Spinal cord (tissue), 10 donors: Measurements from ENCODE around the gene BRI3. TPM values are rescaled to one million over a fixed set of nuclear protein-coding genes. Genes with fewer than 3 reads are reported as not detected.

Experiments used
- DNase-seq, 6 donors: peaks; one replicate each; pipeline versions ENCODE4 v3.0.0 to v3.0.0-alpha.2; 2013 to 2015; ENCODE audit warnings: low spot score in 6 of 6, low read depth in 4 of 6
- H3K27ac ChIP-seq: one replicate; pipeline ENCODE4 v1.5.1; 2013; ENCODE audit warnings: low read depth, low read length, control low read depth
- H3K27me3 ChIP-seq: one replicate; pipeline ENCODE4 v1.6.1; 2013; ENCODE audit warnings: low read length; ENCODE audit not compliant: control insufficient read depth, insufficient read depth
- H3K36me3 ChIP-seq: one replicate; pipeline ENCODE4 v1.6.1; 2013; ENCODE audit warnings: low read length; ENCODE audit not compliant: control insufficient read depth, insufficient read depth
- H3K4me1 ChIP-seq: one replicate; pipeline ENCODE4 v1.6.1; 2013; ENCODE audit warnings: low read length; ENCODE audit not compliant: control insufficient read depth, insufficient read depth
- H3K4me3 ChIP-seq: one replicate; pipeline ENCODE4 v1.5.1; 2013; ENCODE audit warnings: low read depth, low read length, control low read depth
- H3K9me3 ChIP-seq: one replicate; pipeline ENCODE4 v1.6.1; 2013; ENCODE audit warnings: low read length; ENCODE audit not compliant: control insufficient read depth, insufficient read depth
- WGBS: methylation state at CpG from one replicate; pipeline ENCODE4 v1.1.5; 2013; ENCODE audit warnings: missing lambda C conversion rate; ENCODE audit not compliant: insufficient coverage; 5-methylcytosine and 5-hydroxymethylcytosine counted together
- polyA plus RNA-seq, 2 donors: library from polyadenylated mRNA; unstranded; fragments of 120-200 nt; gene quantifications; one replicate each; pipeline ENCODE4 v1.2.1, GENCODE V29; 2013; ENCODE audit not compliant: insufficient read length in 2 of 2
- total RNA-seq, 2 donors: library from RNA; depleted of rRNA in 1 of 2; stranded (reverse); fragments of 120-200 nt in 1 of 2; fragments of >200 nt in 1 of 2; gene quantifications; one replicate each; pipeline versions ENCODE4 v1.2.3 to v1.2.4, GENCODE V29; 2013 to 2014
- donor health status: healthy.

The BRI3 gene
- total and polyA plus RNA-seq, 4 donors = 20.1 to 86.2 (median 76.4) TPM

GRCh38 chr7:98285157-98286092, 3.9 kb downstream of the BRI3 start:
- no peak for DNase-seq
- Histone ChIP-seq H3K27me3 (no peaks in the 10 kb centered on the region), H3K9me3 (no peaks in the 10 kb centered on the region), H3K27ac (no peak overlapping the region), H3K4me3 (no peak overlapping the region), H3K36me3 (peaks cover 67% of the 10 kb centered on the region), H3K4me1 (peaks cover 71% of the 10 kb centered on the region)
- 92% methylated on average over 18 of the region's 21 CpGs for WGBS

- no peak overlapping the region for H3K27ac ChIP-seq
- H3K9me3 ChIP-seq = no peaks in the 10 kb centered on the region
- no peaks in the 10 kb centered on the region for H3K27me3 ChIP-seq
- no peak overlapping the region for H3K4me3 ChIP-seq
- WGBS = 87% methylated on average over 6 of the region's 14 CpGs
- DNase-seq = no peak
- peaks cover 73% of the 10 kb centered on the region for H3K36me3 ChIP-seq
- peaks cover 65% of the 10 kb centered on the region for H3K4me1 ChIP-seq
These were observed 4.6 kb downstream of the BRI3 start for GRCh38 chr7:98286093-98286539.

- Histone ChIP-seq H3K36me3 (peaks cover 80% of the 10 kb centered on the region), H3K27ac (no peak overlapping the region), H3K4me1 (peaks cover 65% of the 10 kb centered on the region), H3K9me3 (no peaks in the 10 kb centered on the region), H3K27me3 (no peaks in the 10 kb centered on the region), H3K4me3 (no peak overlapping the region)
- WGBS = 77% methylated on average over 20 of the region's 21 CpGs
- DNase-seq = no peak
These were observed 5.4 kb downstream of the BRI3 start for GRCh38 chr7:98286701-98287485.

GRCh38 chr7:98287486-98287959, 6.0 kb downstream of the BRI3 start:
- H3K36me3 ChIP-seq = peaks cover 86% of the 10 kb centered on the region
- peaks cover 58% of the 10 kb centered on the region for H3K4me1 ChIP-seq
- no peak for DNase-seq
- 83% methylated on average over 12 of the region's 14 CpGs for WGBS
- no peak overlapping the region for H3K4me3 ChIP-seq
- H3K9me3 ChIP-seq = no peaks in the 10 kb centered on the region
- H3K27ac ChIP-seq = no peak overlapping the region
- no peaks in the 10 kb centered on the region for H3K27me3 ChIP-seq

- peaks cover 51% of the 10 kb centered on the region for H3K4me1 ChIP-seq
- H3K9me3 ChIP-seq = no peaks in the 10 kb centered on the region
- no peaks in the 10 kb centered on the region for H3K27me3 ChIP-seq
- H3K36me3 ChIP-seq = peaks cover 88% of the 10 kb centered on the region
- whole genome bisulfite sequencing = 78% methylated on average over 7 of the region's 12 CpGs
- no peak overlapping the region for H3K4me3 ChIP-seq
- DNase-seq = no peak
- H3K27ac ChIP-seq = no peak overlapping the region
These were observed 6.8 kb downstream of the BRI3 start for GRCh38 chr7:98288064-98288823.

- 89% methylated on average over 3 of the region's 4 CpGs for WGBS
- Histone ChIP-seq H3K27ac (no peak overlapping the region), H3K9me3 (no peaks in the 10 kb centered on the region), H3K4me3 (no peak overlapping the region), H3K27me3 (no peaks in the 10 kb centered on the region), H3K4me1 (peaks cover 42% of the 10 kb centered on the region), H3K36me3 (peaks cover 87% of the 10 kb centered on the region)
- no peak for DNase-seq
These were observed 7.9 kb downstream of the BRI3 start for GRCh38 chr7:98289333-98289875.

GRCh38 chr7:98291717-98292116, 10.2 kb downstream of the BRI3 start:
- Histone ChIP-seq H3K27me3 (no peaks in the 10 kb centered on the region), H3K9me3 (no peaks in the 10 kb centered on the region), H3K4me1 (peaks cover 32% of the 10 kb centered on the region), H3K36me3 (peaks cover 72% of the 10 kb centered on the region), H3K4me3 (no peak overlapping the region), H3K27ac (no peak overlapping the region)
- DNase-seq = no peak
- 91% methylated on average over 7 of the region's 7 CpGs for WGBS

GRCh38 chr7:98293265-98293664, 11.8 kb downstream of the BRI3 start:
- Histone ChIP-seq H3K4me1 (peaks cover 28% of the 10 kb centered on the region), H3K36me3 (peaks cover 57% of the 10 kb centered on the region), H3K4me3 (no peak overlapping the region), H3K9me3 (no peaks in the 10 kb centered on the region), H3K27ac (no peak overlapping the region), H3K27me3 (no peaks in the 10 kb centered on the region)
- 71% methylated on average over 17 of the region's 17 CpGs for WGBS
- DNase-seq = no peak

- Histone ChIP-seq H3K27me3 (no peaks in the 10 kb centered on the region), H3K4me1 (peaks cover 28% of the 10 kb centered on the region), H3K36me3 (peaks cover 52% of the 10 kb centered on the region), H3K4me3 (no peak overlapping the region), H3K27ac (no peak overlapping the region), H3K9me3 (no peaks in the 10 kb centered on the region)
- no peak for DNase-seq
- WGBS = 90% methylated on average over 11 of the region's 13 CpGs
These were observed 12.3 kb downstream of the BRI3 start for GRCh38 chr7:98293746-98294145.
